Thymus (tissue), 11 donors: ENCODE measurements around the gene KLHL12. TPM values are rescaled to one million over a fixed set of nuclear protein-coding genes. Genes with fewer than 3 reads are reported as not detected.

Source experiments
- DNase-seq, 9 donors: peaks; one replicate each; pipeline ENCODE4 v3.0.0-alpha.2; 2013; ENCODE audit warnings: low spot score in 9 of 9, low read depth in 6 of 9, missing footprints in 1 of 9
- H3K27ac ChIP-seq, 2 donors: one replicate each; pipeline ENCODE4 v1.5.1; 2013; ENCODE audit warnings: control low read depth in 1 of 2, low read depth in 1 of 2, low read length in 1 of 2, mild to moderate bottlenecking in 1 of 2, moderate library complexity in 1 of 2
- H3K27me3 ChIP-seq, 2 donors: one replicate each; pipeline ENCODE4 v1.5.1; 2013; ENCODE audit warnings: low read length in 1 of 2; ENCODE audit not compliant: control insufficient read depth in 2 of 2, insufficient read depth in 1 of 2
- H3K36me3 ChIP-seq, 2 donors: one replicate each; pipeline ENCODE4 v1.5.1; 2013; ENCODE audit warnings: low read length in 1 of 2, mild to moderate bottlenecking in 1 of 2, moderate library complexity in 1 of 2; ENCODE audit not compliant: control insufficient read depth in 2 of 2, insufficient read depth in 2 of 2
- H3K4me1 ChIP-seq, 2 donors: one replicate each; pipeline ENCODE4 v1.5.1; 2013; ENCODE audit warnings: low read length in 2 of 2; ENCODE audit not compliant: control insufficient read depth in 2 of 2, insufficient read depth in 2 of 2
- H3K4me3 ChIP-seq, 2 donors: one replicate each; pipeline ENCODE4 v1.5.1; 2013; ENCODE audit warnings: low read length in 2 of 2, control low read depth in 1 of 2, mild to moderate bottlenecking in 1 of 2
- H3K9me3 ChIP-seq, 2 donors: one replicate each; pipeline ENCODE4 v1.5.1; 2013; ENCODE audit warnings: low read length in 1 of 2, mild to moderate bottlenecking in 1 of 2; ENCODE audit not compliant: control insufficient read depth in 2 of 2, insufficient read depth in 1 of 2
- WGBS: extraction: QIAGEN DNeasy Blood & Tissue Kit; methylation state at CpG from one replicate; pipeline ENCODE4 v1.1.7; 2013; 5-methylcytosine and 5-hydroxymethylcytosine counted together
- polyA plus RNA-seq: library from polyadenylated mRNA; stranded (reverse); fragments of 200-250 nt; gene quantifications from one replicate; pipeline ENCODE4 v1.2.3, GENCODE V29; 2013
- total RNA-seq: library from RNA; stranded (reverse); fragments of 120-200 nt; gene quantifications from one replicate; pipeline ENCODE4 v1.2.4, GENCODE V29; 2013
- donor health status: healthy.

The KLHL12 gene
- total and polyA plus RNA-seq, 2 donors, result 20.6 to 25.2 TPM

DNA sequence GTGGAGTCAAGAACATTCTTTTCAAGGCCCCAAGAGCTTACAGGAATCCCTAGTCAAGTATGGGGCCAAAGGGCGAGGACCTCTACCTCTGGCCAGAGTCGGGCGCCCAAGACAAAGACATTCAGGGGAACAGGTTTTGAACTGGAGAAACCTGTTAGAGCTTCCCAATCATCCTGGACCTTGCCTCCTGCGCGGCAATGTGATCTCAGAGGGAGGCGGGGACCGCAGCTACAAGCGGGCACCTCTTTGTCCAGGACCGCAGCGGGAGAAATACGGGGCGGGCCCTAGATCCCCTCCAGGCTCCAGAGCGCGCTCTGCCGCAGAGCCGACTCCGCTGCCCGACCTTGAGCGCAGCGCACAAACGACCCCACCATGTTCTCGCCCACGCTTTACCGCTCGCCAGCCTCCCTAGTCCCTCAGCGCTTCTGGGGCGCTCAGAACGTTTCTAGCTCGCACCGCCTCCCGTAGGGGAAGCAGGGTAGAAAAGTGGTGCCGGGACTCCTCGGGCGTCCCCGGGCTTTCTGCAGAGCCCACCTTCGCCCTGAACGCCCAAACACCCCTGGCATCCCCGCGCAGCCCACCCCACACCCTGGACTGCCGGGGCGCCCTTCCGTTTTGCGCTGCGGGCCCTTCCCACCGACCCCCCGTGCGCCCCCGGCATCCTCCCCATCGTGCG lies 66.2 kb downstream of the KLHL12 start:
- peak overlapping the region; percentile 53 to 56 for H3K4me3 ChIP-seq
- peak in 5 of 9 donors; percentile 26 to 66 (median 48) for DNase-seq
- WGBS, result 5% methylated on average over 50 of the region's 50 CpGs
- H3K9me3 ChIP-seq, result no peaks in the 10 kb centered on the region
- no peaks in the 10 kb centered on the region for H3K36me3 ChIP-seq
- peaks cover 20 to 56% of the 10 kb centered on the region in 2 donors for H3K27me3 ChIP-seq
- peaks cover 4 to 16% of the 10 kb centered on the region in 2 donors for H3K4me1 ChIP-seq
- no peak overlapping the region for H3K27ac ChIP-seq

- no peak for DNase-seq
- Histone ChIP-seq H3K27me3 (peaks cover 20 to 47% of the 10 kb centered on the region in 2 donors), H3K9me3 (no peaks in the 10 kb centered on the region), H3K27ac (no peak overlapping the region), H3K4me3 (no peak overlapping the region), H3K4me1 (peaks cover 4 to 16% of the 10 kb centered on the region in 2 donors), H3K36me3 (no peaks in the 10 kb centered on the region)
- WGBS, result 97% methylated on average over 10 of the region's 10 CpGs
Measured at GRCh38 chr1:202858789-202859414, 68.1 kb downstream of the KLHL12 start.

DNA sequence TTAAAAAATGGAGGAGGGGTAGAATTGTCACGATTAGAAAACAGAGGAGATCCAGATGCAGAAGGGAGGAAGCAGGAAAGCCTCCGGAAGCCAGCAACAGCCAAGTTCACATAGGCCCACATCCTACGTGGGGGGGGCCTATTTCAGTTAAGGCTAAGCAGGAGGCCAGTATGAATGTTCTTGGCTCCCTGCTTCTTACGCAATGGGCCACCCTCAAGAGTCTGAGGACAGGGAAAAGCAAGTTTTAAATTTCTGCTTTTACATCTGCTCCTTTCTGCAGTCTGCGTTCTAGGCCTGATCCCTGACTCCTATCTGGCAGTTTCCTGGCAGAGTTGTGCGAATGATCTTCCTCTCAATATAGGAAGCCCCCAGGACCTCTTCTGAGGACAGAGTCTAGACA lies 68.7 kb downstream of the KLHL12 start:
- 42% methylated on average over 6 of the region's 6 CpGs for WGBS
- Histone ChIP-seq H3K27me3 (peaks cover 20 to 41% of the 10 kb centered on the region in 2 donors), H3K9me3 (no peaks in the 10 kb centered on the region), H3K27ac (no peak overlapping the region), H3K4me1 (peaks cover 4 to 16% of the 10 kb centered on the region in 2 donors), H3K36me3 (no peaks in the 10 kb centered on the region), H3K4me3 (no peak overlapping the region)
- peak in 1 of 9 donors; percentile 19 for DNase-seq

DNA sequence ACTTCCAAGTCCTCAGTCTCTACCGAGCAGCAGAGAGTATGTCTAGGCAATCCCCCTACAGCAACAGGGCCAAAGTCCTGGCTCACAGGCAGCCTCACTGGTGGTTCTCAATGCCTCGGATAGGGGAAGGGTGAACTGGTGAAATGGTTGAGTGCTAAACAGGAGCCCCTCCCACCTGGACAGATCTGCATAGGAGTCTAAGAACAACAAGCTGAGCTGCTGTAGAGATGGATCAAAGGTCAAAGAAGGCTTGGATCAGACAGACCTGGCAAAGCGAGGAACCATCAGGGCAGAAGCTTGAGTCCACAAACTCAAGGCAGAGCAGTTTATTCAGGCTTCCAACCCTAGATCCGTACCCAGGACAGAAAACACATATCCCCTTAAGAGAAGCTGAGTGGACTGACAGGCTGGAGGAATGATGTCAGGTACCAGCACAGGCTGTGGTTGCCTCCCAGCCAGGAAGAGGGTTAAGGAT lies 69.9 kb downstream of the KLHL12 start:
- Histone ChIP-seq H3K4me1 (peaks cover 4 to 16% of the 10 kb centered on the region in 2 donors), H3K36me3 (no peaks in the 10 kb centered on the region), H3K27ac (no peak overlapping the region), H3K27me3 (peaks cover 15 to 31% of the 10 kb centered on the region in 2 donors), H3K4me3 (no peak overlapping the region), H3K9me3 (no peaks in the 10 kb centered on the region)
- WGBS, result 73% methylated on average over 4 of the region's 4 CpGs
- DNase-seq, result no peak

GRCh38 chr1:202856014-202856413 lies 71.0 kb downstream of the KLHL12 start:
- Histone ChIP-seq H3K9me3 (no peaks in the 10 kb centered on the region), H3K27ac (no peak overlapping the region), H3K36me3 (no peaks in the 10 kb centered on the region), H3K27me3 (peaks cover 7 to 19% of the 10 kb centered on the region in 2 donors), H3K4me3 (no peak overlapping the region), H3K4me1 (peaks cover 4 to 8% of the 10 kb centered on the region in 2 donors)
- WGBS, result 95% methylated on average over 2 of the region's 2 CpGs
- DNase-seq, result no peak

DNA sequence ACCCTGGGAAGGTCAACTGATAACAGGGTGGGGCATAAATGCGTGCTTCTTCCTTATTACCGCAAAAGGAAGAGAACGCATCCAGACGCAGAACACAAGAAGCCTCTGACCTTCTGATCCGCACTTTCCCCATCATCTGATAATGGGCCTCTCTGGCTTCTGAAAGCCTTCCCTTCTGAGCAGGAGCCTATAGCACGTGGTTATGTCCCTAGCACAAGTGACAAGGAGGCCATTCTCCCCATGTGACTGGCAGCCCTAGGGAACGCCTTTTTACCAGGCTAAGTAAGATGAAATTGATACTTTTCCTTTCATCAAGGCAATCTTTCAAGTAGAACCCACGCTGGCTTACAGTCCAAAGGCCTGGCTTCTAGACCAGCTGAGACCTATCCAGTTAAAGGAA lies 72.2 kb downstream of the KLHL12 start:
- DNase-seq, result no peak
- Histone ChIP-seq H3K4me1 (peaks cover 0 to 4% of the 10 kb centered on the region in 2 donors), H3K27ac (no peak overlapping the region), H3K4me3 (no peak overlapping the region), H3K36me3 (no peaks in the 10 kb centered on the region), H3K27me3 (peaks cover 0 to 7% of the 10 kb centered on the region in 2 donors), H3K9me3 (no peaks in the 10 kb centered on the region)
- WGBS, result 95% methylated on average over 8 of the region's 8 CpGs

DNA sequence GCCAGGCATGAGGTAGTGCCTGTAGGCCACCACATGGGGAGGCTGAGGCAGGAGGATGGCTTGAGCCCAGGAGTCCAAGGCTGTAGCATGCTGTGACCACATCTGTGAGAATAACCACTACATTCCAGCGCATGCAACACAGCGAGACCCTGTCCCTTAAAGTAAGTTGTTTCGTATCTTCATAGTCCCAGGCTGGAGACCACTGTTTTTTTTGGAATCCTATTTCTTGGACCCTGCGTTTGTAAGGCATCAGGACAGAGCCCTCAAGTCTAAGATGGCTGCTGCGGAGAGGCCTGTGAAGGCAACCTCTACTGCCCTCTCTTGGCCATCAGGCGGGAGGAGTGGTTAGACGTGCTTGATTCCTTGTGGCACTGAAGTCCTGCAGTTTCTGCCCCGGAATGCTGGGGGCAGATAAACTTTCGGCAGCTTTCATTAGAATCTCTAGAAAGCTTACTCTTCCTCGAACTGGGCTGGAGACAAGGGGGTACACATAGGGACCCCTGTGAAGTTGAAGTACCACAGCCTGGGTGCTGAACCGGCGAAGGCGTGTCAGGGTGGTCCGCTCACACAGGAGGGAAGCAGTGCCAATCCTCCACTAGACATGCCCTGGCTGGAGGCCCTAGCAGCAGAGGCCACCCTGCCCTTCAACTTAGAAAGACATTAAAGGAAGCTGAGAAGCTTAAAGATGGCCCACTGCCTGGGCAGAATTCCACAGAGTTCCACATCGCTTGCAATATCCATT lies 74.7 kb downstream of the KLHL12 start:
- no peaks in the 10 kb centered on the region for H3K36me3 ChIP-seq
- DNase-seq, result peak in 3 of 9 donors; percentile 22 to 56 (median 41)
- H3K27ac ChIP-seq, result no peak overlapping the region
- H3K4me1 ChIP-seq, result no peaks in the 10 kb centered on the region
- WGBS, result 69% methylated on average over 15 of the region's 15 CpGs
- no peaks in the 10 kb centered on the region for H3K9me3 ChIP-seq
- H3K27me3 ChIP-seq, result no peaks in the 10 kb centered on the region
- no peak overlapping the region for H3K4me3 ChIP-seq

GRCh38 chr1:202850593-202851362 lies 76.3 kb downstream of the KLHL12 start:
- 95% methylated on average over 7 of the region's 7 CpGs for WGBS
- DNase-seq, result no peak
- no peak overlapping the region for H3K27ac ChIP-seq

More at GRCh38 chr1:202850593-202851362, 76.3 kb downstream of the KLHL12 start:
- no peaks in the 10 kb centered on the region for H3K9me3 ChIP-seq
- H3K36me3 ChIP-seq, result no peaks in the 10 kb centered on the region
- no peak overlapping the region for H3K4me3 ChIP-seq
- no peaks in the 10 kb centered on the region for H3K27me3 ChIP-seq
- no peaks in the 10 kb centered on the region for H3K4me1 ChIP-seq
